Hypothalamus (tissue), 51 donors: Measurements from ENCODE around the gene TRIM24.

Experiments
- DNase-seq, 51 donors: peaks; one replicate each; lab custom pipeline; 2025; lab: John Stamatoyannopoulos, UW

The TRIM24 gene

GRCh38 chr7:138608275-138608674, 148.2 kb downstream of the TRIM24 start:
- no peak for DNase-seq

GRCh38 chr7:138610671-138611170, 150.7 kb downstream of the TRIM24 start:
- DNase-seq = no peak

GRCh38 chr7:138613630-138614029, 153.6 kb downstream of the TRIM24 start:
- DNase-seq = no peak

GRCh38 chr7:138616085-138616484, 156.0 kb downstream of the TRIM24 start:
- DNase-seq = no peak

- no peak for DNase-seq
Measured at GRCh38 chr7:138618506-138618905, 158.4 kb downstream of the TRIM24 start.

- DNase-seq = no peak
Measured at GRCh38 chr7:138618933-138619332, 158.9 kb downstream of the TRIM24 start.

- no peak for DNase-seq
Measured at GRCh38 chr7:138622841-138623240, 162.8 kb downstream of the TRIM24 start.

GRCh38 chr7:138625084-138625848, 165.2 kb downstream of the TRIM24 start:
- DNase-seq = no peak

- DNase-seq = no peak
Measured at GRCh38 chr7:138625849-138626230, 165.8 kb downstream of the TRIM24 start.

GRCh38 chr7:138626846-138627245, 166.8 kb downstream of the TRIM24 start:
- DNase-seq = no peak

GRCh38 chr7:138627361-138627760, 167.3 kb downstream of the TRIM24 start:
- DNase-seq = no peak

- no peak for DNase-seq
Measured at GRCh38 chr7:138630059-138630610, 170.1 kb downstream of the TRIM24 start.

- DNase-seq = no peak
Measured at GRCh38 chr7:138632384-138632783, 172.3 kb downstream of the TRIM24 start.

GRCh38 chr7:138632826-138633602, 173.0 kb downstream of the TRIM24 start:
- peak in 1 of 51 donors; percentile 45 for DNase-seq
